Activated effector memory CD4-positive, alpha-beta T cell treated with Interleukin-2 at 50 U/mL for 16 hours (primary cell): ENCODE results near the gene DPPA4.
"Not testable (repeated sequence)": the region's sequence is repeated elsewhere in the genome, so short reads cannot be mapped to it uniquely, and the experiment has no call there.

Experiments
- DNase-seq: peaks from one replicate; pipeline ENCODE4 v3.0.0-alpha.2; 2020

The DPPA4 gene

GRCh38 chr3:109337393-109337792 is at the start of gene DPPA4:
TSS of gene DPPA4 (minus strand) at chr3:109337546. CDS start at chr3:109337517, 29 bp downstream.
- no peak for DNase-seq

DNA sequence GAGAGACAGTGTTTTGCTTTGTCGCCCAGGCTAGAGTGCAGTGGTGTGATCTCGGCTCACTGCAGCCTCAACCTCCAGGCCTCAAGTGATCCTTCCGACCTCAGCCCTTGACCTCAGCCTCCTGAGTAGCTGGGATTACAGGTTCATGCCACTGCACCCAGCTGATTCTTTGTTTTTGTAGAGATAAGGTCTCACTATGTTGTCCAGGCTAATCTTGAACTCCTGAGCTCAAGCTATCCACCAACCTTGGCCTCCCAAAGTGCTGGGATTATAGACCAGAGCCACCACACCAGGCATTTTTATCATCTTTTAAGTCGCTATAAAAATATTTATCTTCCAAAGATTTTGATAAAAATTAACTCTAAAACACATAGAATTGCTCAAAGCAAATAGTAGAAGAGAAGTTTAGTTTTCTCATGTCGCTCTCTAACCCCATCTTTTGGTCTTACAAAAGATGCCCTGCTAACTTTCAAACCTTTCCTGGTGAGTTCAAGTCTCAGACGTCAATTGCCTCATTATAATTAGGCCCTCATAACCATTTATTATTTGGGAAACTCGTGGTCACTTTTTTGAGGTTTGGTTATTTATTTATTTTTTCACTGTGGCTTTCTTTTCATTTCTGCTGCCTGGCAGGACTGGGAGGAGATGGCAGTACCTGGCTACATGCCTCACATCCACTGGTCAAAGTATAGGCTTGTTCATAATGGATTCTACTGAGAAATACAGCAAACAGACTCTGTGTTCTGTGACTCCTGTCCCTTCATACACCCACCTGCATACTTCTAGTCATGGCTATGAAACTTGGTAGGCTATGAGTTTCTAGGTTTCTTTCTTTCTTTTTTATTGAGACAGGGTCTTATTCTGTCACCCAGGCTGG is 48.3 kb upstream of the DPPA4 start:
- DNase-seq: no peak

- DNase-seq: no peak
These were observed 46.8 kb upstream of the DPPA4 start for GRCh38 chr3:109384164-109384563.

DNA sequence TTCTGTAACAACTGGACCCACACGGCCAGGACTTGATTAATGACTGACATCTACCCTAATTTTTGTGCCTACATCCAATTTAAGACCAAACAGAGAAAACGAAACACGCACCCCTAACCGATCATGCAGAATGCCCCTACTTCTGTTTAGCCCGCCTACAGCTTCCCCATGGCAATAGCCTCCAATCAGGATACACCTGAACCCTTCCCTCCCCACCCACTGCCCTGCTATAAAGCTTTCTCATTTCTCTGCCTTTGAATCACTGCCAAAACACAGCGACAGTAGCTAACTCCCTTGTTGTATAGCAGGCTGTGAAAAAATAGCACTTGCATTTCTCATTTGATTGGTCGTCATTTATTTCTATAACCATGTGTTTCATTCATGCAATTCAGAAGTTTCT is 45.2 kb upstream of the DPPA4 start:
- DNase-seq: no peak

GRCh38 chr3:109375975-109376374 is 38.6 kb upstream of the DPPA4 start:
- no peak for DNase-seq

- not testable (repeated sequence) for DNase-seq
These were observed 37.1 kb upstream of the DPPA4 start for GRCh38 chr3:109374434-109374833.

DNA sequence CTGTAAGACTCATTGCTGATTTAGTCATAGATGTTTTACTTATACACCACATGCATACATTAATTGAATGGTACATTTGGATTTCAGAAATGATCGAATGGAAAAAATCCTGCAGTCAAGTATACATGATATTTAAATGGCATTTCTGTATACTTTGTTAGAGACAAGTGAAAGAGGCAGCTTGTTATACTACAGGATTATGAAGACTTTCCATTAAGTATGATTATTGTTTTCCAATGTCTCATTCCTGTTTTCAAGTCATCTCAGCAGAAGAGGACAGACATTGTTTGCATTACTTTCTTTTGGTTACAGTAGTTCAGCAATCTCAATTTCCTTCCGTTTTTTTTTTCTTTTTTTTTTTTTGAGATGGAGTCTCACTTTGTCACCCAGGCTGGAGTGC is 36.6 kb upstream of the DPPA4 start:
- no peak for DNase-seq

GRCh38 chr3:109372639-109373038 is 35.3 kb upstream of the DPPA4 start:
- no peak for DNase-seq

GRCh38 chr3:109369510-109369909 is 32.2 kb upstream of the DPPA4 start:
- DNase-seq: no peak

GRCh38 chr3:109364088-109364487 is 26.7 kb upstream of the DPPA4 start:
- DNase-seq: no peak

GRCh38 chr3:109363634-109364033 is 26.3 kb upstream of the DPPA4 start:
- DNase-seq: no peak

- no peak for DNase-seq
These were observed 25.5 kb upstream of the DPPA4 start for GRCh38 chr3:109362823-109363222.

DNA sequence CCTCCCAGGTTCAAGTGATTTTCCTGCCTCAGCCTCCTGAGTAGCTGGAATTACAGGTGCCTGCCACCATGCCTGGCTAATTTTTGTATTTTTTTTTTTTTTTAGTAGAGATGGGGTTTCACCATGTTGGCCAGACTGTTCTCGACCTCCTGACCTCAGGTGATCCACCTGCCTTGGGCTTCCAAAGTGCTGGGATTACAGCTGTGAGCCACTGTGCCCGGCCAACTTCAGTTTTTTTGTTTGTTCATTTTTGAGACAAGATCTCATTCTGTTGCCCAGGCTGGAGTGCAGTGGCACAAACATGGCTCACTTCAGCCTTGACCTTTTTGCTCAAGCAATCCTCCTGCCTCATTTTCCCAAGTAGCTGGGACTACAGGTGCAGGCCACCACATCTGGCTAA is 21.5 kb upstream of the DPPA4 start:
- DNase-seq: not testable (repeated sequence)

DNA sequence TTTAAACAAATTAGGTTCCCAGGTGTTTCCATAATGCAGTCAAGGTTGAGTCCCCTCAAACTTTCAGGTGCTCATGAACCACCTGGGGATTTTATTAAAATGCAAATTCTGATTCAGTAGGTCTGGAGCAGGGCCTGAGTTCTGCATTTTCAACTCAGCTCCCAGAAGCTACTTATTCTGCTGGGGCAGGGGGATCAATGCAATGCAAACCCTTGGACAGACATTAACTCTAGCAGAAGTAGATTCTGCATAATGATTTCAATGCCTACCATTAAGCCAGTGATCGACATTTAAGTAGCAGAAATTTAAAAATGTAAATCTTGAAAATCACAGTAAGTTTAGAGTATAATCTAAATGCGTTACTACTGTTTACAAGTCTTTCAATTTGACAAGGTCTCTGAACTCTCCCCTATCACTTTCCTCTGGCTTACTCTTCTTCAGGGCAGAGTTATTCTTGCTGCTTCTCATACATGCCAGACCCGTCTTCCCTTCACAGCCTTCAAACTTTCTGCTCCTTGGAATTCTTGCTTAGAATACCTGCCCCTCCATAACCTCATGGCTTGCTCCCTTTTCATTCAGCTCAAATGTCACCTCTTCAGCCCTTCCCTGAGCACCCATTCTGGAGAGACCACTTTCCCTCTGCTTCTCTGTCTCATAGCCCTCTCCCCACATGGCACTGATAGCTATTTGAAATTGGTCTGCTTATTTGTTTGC is 19.3 kb upstream of the DPPA4 start:
- DNase-seq: no peak

DNA sequence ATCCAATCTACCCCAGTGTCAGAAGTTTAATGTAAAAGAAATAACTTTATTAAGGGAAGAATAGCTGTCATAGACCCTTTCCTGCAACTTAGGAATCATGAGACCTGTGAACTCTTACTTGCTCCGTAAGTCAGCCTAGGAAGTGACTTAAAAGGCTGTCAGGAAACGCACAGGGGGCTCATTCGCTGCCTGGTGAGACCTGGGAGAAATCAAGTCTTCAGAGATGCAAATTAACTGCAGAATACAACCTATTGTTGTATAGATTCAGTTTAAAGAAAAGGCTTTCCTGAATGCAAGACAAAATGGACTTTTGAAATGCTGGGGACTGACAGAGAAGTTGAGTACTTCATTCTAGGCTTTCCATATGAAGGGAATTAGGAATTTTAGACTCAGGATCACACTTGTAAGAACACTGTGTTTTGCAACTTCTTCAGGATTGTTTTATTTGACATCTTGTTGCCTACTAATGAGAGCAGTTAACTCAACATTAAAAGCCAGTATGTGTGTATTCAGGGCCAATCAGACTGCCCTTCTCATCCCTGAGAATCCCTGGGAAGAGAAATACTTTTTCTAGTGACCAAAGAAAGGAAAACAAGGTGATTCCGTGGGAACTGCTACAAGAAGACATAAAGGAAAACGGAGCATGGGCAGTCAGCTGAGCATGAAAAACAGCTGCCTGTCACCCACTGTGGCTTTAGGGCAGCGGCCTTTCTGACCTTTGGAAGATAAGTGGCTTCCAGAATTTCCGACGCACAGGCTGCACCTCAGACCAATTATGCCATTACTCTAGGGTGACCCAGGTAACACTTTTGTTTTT is 18.5 kb upstream of the DPPA4 start:
- DNase-seq: no peak

DNA sequence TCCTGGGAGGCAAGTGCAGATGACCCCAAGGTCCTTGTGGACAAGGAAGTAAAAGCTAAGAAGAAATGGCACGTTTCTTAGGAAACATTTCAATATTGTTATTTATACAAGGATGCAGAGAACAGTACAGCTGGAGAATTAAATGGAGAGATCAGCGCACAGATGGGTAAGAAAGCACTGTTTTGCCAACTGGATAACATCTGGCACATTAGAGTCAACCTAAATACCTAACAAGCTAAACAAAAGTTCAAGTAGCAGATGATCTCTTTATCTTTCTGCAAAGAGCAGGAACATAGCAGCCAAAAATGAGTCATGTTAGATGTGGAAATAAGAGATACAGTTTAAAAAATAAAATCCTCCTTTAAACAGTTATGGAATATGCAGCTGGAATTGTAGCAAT is 15.7 kb upstream of the DPPA4 start:
- DNase-seq: no peak

DNA sequence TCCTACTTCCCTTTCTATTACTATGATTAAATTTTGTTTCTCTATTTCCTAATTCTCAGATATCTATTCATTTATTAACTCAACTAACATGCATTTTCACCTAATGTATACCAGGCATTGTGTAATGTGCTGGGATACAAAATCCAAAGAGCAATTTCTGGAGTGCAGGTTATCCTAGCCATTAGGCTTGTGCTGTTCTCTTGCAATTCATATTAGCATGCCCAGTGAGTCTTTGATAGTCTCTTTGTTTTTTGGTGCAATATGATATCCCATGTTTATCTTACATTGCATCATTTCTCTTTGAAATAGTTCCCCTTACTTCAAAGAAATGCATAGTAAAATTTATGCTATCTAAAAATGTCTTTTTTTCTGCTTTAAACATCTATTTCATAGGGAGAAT is 13.9 kb upstream of the DPPA4 start:
- no peak for DNase-seq

DNA sequence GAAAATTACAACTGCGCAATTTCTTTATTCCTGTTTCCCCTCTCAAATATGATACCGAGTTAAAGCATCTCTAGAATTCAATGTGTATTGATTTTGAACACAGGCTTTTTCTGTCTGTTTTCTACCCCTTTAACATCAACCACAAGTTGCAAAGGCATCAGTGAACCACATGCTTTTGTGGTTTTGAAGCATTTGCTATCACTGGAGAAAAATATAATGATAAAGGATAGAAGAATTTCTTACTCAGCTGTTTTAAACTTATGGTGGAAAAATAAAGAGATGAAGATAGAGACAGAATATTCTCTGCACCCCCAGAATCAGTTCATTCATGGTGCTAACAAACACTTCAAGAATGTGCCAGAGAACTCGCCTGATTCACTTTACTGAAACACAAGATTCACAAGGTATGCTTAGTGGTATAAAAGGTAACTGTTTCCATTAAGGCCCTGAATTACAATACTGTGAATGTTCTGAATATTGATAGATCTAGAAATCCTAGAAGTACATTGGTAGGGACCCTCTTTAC is 9.5 kb upstream of the DPPA4 start:
- DNase-seq: no peak

DNA sequence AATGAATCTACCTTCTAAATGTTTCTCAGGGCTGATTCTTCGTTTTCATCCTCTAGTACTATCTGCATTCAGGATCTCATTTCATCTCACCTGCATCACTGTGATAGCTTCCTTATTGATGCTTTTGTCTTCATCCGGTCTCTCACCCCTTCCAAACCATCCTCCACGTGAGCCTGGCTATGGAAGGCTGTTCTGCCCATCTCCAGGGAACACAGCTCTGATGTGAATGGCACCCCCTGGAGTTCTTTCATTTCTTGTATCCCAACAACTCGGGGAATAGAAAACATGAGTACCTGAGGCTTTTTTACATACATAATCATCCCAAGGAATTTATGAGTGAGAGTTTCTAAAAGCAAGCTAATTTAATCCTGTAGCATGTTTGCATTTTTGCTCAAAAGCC is 8.8 kb upstream of the DPPA4 start:
- DNase-seq: no peak

- no peak for DNase-seq
These were observed 2.6 kb upstream of the DPPA4 start for GRCh38 chr3:109339714-109340648.

DNA sequence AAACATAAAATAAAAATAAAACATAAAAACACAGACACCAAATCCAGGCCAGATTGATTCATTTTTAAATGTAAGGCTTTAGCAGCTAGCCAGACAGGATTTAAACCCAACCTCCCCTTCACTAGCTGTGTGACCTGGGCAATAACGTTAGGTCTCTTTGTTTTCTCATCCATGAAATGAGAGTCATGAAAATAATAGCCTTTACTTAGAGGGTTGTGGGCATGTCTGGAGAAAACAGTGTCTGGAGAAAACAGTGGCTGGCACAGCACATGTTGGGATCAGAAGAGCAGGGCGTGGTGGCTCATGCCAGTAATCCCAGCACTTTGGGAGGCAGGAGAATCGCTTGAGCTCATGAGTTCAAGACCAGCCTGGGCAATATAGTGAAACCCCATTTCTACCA is 1.9 kb upstream of the DPPA4 start:
- no peak for DNase-seq

DNA sequence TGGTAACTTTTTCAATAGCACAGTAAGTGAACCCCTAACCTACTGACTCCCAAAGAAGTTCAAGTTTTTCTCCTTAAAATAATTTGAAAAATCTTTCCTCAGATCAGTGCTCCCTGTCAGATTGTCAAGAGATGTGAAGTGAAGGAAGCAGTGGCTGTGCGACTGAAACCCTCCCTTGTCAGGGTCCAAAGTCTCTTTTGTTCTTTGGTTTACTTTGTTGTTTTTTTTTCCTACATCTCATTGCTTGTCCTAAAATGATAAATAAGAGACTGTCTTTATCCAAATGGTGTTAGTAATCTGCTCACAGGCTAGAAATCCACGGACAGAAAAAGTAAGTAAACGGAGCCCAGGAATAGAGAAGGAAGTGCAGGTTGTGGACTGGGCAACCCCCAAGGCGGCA is 976 bp upstream of the DPPA4 start:
- DNase-seq: no peak
